Measurements from ENCODE around the gene DMXL1. TPM values are rescaled to one million over a fixed set of nuclear protein-coding genes. Genes with fewer than 3 reads are reported as not detected.

DMXL1 gene
- total RNA-seq, 6 experiments from 2014 or later = 19.1 to 25.6 (median 22.9) TPM

DNA sequence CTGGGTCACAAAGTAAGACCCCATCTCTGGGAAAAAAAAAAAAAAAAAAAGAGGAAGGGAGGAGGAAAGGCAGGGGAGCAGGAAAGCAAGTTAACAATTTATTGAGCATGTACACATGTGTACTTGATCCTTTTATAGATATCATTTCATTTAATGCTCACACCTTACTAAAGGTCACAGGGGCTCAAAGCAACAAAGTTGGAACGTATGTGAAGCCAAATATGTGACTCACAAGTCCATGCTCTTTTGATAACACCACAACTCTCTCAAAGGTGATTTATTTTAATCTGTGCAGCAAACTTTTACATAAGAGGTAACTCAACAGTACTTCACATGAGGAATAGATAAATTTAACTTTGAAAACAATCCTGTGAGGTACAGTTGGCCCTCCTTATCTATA lies 48.1 kb upstream of the DMXL1 start:
- Histone ChIP-seq H3K27me3 (no peaks in the 10 kb centered on the region), H3K27ac (no peak overlapping the region), H3K36me3 (no peaks in the 10 kb centered on the region), H3K4me3 (no peak overlapping the region), H3K4me1 (no peaks in the 10 kb centered on the region), H3K9me3 (no peaks in the 10 kb centered on the region)
- TF ChIP-seq POLR2A (IDR thresholded peaks at IDR 0.05) = no peak
- TF ChIP-seq, protein P1, sequence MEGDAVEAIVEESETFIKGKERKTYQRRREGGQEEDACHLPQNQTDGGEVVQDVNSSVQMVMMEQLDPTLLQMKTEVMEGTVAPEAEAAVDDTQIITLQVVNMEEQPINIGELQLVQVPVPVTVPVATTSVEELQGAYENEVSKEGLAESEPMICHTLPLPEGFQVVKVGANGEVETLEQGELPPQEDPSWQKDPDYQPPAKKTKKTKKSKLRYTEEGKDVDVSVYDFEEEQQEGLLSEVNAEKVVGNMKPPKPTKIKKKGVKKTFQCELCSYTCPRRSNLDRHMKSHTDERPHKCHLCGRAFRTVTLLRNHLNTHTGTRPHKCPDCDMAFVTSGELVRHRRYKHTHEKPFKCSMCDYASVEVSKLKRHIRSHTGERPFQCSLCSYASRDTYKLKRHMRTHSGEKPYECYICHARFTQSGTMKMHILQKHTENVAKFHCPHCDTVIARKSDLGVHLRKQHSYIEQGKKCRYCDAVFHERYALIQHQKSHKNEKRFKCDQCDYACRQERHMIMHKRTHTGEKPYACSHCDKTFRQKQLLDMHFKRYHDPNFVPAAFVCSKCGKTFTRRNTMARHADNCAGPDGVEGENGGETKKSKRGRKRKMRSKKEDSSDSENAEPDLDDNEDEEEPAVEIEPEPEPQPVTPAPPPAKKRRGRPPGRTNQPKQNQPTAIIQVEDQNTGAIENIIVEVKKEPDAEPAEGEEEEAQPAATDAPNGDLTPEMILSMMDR (IDR thresholded peaks at IDR 0.05) = no peak
- WGBS (ENCODE audit: insufficient coverage, low coverage, low lambda C conversion rate, missing lambda C conversion rate) = 0% methylated on average over 1 of the region's 1 CpG
- DNase-seq (no peak), ATAC-seq (no peak)
- intact Hi-C loops (cut with DNase I) = no loop called here

DNA sequence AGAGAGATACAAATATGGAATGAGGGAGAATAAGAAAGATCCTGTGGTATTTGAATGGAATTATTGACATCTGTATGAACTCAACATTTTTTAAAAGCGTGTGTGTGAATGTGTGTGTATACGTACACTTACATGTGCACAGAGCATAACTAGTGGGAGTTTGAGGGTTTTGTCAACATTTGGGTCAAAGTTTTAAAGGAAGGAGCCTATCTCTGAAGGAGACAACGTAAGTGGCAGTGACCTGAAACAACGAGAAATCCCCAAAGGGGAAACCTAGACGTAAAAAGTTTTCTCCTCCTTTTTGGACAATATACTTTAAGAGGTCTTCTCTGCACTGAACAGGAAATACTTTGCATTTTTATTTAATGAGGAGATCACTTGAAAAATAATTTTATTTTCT lies 42.3 kb upstream of the DMXL1 start:
- DNase-seq (no peak), ATAC-seq (no peak)
- Histone ChIP-seq H3K9me3 (no peaks in the 10 kb centered on the region), H3K4me1 (no peaks in the 10 kb centered on the region), H3K27ac (no peak overlapping the region), H3K4me3 (no peak overlapping the region), H3K36me3 (no peaks in the 10 kb centered on the region), H3K27me3 (no peaks in the 10 kb centered on the region)
- intact Hi-C loops (cut with DNase I) = no loop called here
- TF ChIP-seq, protein P1 (IDR thresholded peaks at IDR 0.05) = no peak
- WGBS (ENCODE audit: insufficient coverage, low coverage, low lambda C conversion rate, missing lambda C conversion rate) = 79% methylated on average over 5 of the region's 5 CpGs

DNA sequence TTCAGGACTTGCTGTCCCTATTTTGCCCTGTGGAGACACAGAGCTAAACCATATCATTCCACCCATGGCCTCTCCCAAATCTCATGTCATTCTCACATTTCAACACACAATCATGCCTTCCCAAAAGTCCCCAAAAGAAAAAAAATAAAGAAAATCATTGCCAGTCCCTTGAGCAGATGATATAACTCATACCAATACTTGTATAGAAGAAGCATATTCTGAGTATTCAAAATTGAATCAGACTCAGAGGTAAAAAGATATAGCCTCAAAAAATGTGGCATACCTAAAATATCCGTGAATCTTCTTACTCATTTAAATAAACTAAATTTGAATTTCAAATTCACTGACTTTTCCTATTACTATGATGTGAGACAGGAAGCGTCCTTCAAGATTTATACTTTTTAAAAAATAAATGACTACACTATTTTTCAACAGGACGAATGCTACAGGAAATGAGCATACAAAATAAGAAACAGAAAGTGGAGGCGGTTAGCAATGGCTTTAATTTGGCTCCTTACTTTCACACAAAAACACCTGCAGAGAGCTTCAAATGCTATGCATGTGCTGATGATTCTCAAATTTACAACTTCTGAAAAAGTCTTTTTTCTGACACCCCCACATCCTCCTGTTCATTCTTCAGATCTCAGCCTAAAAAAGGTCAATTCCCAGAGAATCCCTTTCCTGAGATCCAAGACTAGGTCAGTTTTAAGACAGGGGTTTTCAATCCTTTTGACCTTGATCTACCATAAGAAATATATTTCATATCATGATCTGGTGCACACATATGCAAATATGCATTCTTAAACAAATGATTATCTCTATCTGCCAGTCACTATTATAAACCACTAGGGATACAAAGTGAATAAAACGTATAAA lies 39.6 kb upstream of the DMXL1 start:
- 53% methylated on average over 5 of the region's 5 CpGs for WGBS (ENCODE audit: insufficient coverage, low coverage, low lambda C conversion rate, missing lambda C conversion rate)
- no peak for DNase-seq
- no peak overlapping the region for H3K4me3 ChIP-seq
- no peaks in the 10 kb centered on the region for H3K36me3 ChIP-seq
- no peak for ATAC-seq
- no peaks in the 10 kb centered on the region for H3K27me3 ChIP-seq
- H3K27ac ChIP-seq = no peak overlapping the region
- TF ChIP-seq POLR2A (IDR thresholded peaks at IDR 0.05) = no peak
- TF ChIP-seq, protein P1 (IDR thresholded peaks at IDR 0.05) = no peak
- no peaks in the 10 kb centered on the region for H3K4me1 ChIP-seq
- H3K9me3 ChIP-seq = no peaks in the 10 kb centered on the region
- intact Hi-C loops (cut with DNase I) = no loop called here

DNA sequence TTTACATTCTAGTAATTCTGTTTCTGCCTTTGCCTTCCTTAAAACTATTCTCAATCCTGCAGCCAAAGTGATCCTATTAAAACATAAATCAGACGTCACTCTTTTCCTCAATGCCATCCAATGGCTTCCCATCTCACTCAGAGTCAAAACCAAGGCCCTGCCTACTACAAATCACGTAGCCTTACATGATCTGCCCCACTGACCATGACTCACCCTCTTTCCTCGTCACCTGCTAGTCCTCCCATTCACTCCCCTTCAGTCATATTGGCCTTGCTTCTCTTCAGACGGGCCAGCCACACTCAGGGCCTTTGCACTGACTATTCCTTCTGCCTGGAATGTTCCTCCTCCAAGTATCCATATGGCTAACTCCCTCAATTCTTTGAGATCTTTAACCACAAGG lies 39.0 kb upstream of the DMXL1 start:
- WGBS (ENCODE audit: insufficient coverage, low coverage, low lambda C conversion rate, missing lambda C conversion rate) = 75% methylated on average over 4 of the region's 4 CpGs
- TF ChIP-seq, protein P1 (IDR thresholded peaks at IDR 0.05) = no peak
- TF ChIP-seq POLR2A (IDR thresholded peaks at IDR 0.05) = no peak
- H3K36me3 ChIP-seq = no peaks in the 10 kb centered on the region
- H3K27ac ChIP-seq = no peak overlapping the region
- intact Hi-C loops (cut with DNase I) = no loop called here
- H3K27me3 ChIP-seq = no peaks in the 10 kb centered on the region
- H3K4me3 ChIP-seq = no peak overlapping the region
- no peaks in the 10 kb centered on the region for H3K4me1 ChIP-seq
- no peak for DNase-seq
- H3K9me3 ChIP-seq = no peaks in the 10 kb centered on the region
- peak in 1 of 4 donors; percentile 52 for ATAC-seq
